ENCODE data around the gene TTLL1.

Gene TTLL1

GRCh38 chr22:43085658-43086606 lies 3.3 kb downstream of the TTLL1 start:
- Histone ChIP-seq H3K27me3 (ENCODE audit: control insufficient read depth, insufficient read depth, low read length) (no peaks in the 10 kb centered on the region), H3K4me1 (ENCODE audit: control insufficient read depth, insufficient read depth, low read length) (no peaks in the 10 kb centered on the region), H3K9me3 (ENCODE audit: control insufficient read depth, insufficient read depth, low read length) (no peaks in the 10 kb centered on the region), H3K9ac (ENCODE audit: low read depth, low read length) (no peak overlapping the region), H3K36me3 (ENCODE audit: control insufficient read depth, insufficient read depth, low read length) (no peaks in the 10 kb centered on the region), H3K4me3 (ENCODE audit: low read depth, low read length) (no peak overlapping the region)

- H3K4me1 ChIP-seq (ENCODE audit: control insufficient read depth, insufficient read depth, low read length) = no peaks in the 10 kb centered on the region
- no peaks in the 10 kb centered on the region for H3K9me3 ChIP-seq (ENCODE audit: control insufficient read depth, insufficient read depth, low read length)
- H3K36me3 ChIP-seq (ENCODE audit: control insufficient read depth, insufficient read depth, low read length) = no peaks in the 10 kb centered on the region
- H3K9ac ChIP-seq (ENCODE audit: low read depth, low read length) = no peak overlapping the region
- H3K4me3 ChIP-seq (ENCODE audit: low read depth, low read length) = no peak overlapping the region
- no peaks in the 10 kb centered on the region for H3K27me3 ChIP-seq (ENCODE audit: control insufficient read depth, insufficient read depth, low read length)
Observed at GRCh38 chr22:43081968-43082367, 7.2 kb downstream of the TTLL1 start.

GRCh38 chr22:43080616-43081015 lies 8.6 kb downstream of the TTLL1 start:
- H3K4me3 ChIP-seq (ENCODE audit: low read depth, low read length) = no peak overlapping the region
- H3K27me3 ChIP-seq (ENCODE audit: control insufficient read depth, insufficient read depth, low read length) = no peaks in the 10 kb centered on the region
- no peaks in the 10 kb centered on the region for H3K36me3 ChIP-seq (ENCODE audit: control insufficient read depth, insufficient read depth, low read length)
- H3K9ac ChIP-seq (ENCODE audit: low read depth, low read length) = no peak overlapping the region
- H3K4me1 ChIP-seq (ENCODE audit: control insufficient read depth, insufficient read depth, low read length) = no peaks in the 10 kb centered on the region
- H3K9me3 ChIP-seq (ENCODE audit: control insufficient read depth, insufficient read depth, low read length) = no peaks in the 10 kb centered on the region

- H3K27me3 ChIP-seq (ENCODE audit: control insufficient read depth, insufficient read depth, low read length) = no peaks in the 10 kb centered on the region
- H3K9me3 ChIP-seq (ENCODE audit: control insufficient read depth, insufficient read depth, low read length) = no peaks in the 10 kb centered on the region
Observed at GRCh38 chr22:43079742-43080141, 9.4 kb downstream of the TTLL1 start.

GRCh38 chr22:43078522-43078921 lies 10.7 kb downstream of the TTLL1 start:
- Histone ChIP-seq H3K9me3 (ENCODE audit: control insufficient read depth, insufficient read depth, low read length) (no peaks in the 10 kb centered on the region), H3K27me3 (ENCODE audit: control insufficient read depth, insufficient read depth, low read length) (no peaks in the 10 kb centered on the region), H3K9ac (ENCODE audit: low read depth, low read length) (no peak overlapping the region), H3K4me1 (ENCODE audit: control insufficient read depth, insufficient read depth, low read length) (no peaks in the 10 kb centered on the region), H3K4me3 (ENCODE audit: low read depth, low read length) (no peak overlapping the region), H3K36me3 (ENCODE audit: control insufficient read depth, insufficient read depth, low read length) (no peaks in the 10 kb centered on the region)

More at GRCh38 chr22:43079742-43080141, 9.4 kb downstream of the TTLL1 start:
- Histone ChIP-seq H3K4me1 (ENCODE audit: control insufficient read depth, insufficient read depth, low read length) (no peaks in the 10 kb centered on the region), H3K4me3 (ENCODE audit: low read depth, low read length) (no peak overlapping the region), H3K9ac (ENCODE audit: low read depth, low read length) (no peak overlapping the region), H3K36me3 (ENCODE audit: control insufficient read depth, insufficient read depth, low read length) (no peaks in the 10 kb centered on the region)

- H3K36me3 ChIP-seq (ENCODE audit: control insufficient read depth, insufficient read depth, low read length) = no peaks in the 10 kb centered on the region
- H3K9me3 ChIP-seq (ENCODE audit: control insufficient read depth, insufficient read depth, low read length) = no peaks in the 10 kb centered on the region
- H3K4me1 ChIP-seq (ENCODE audit: control insufficient read depth, insufficient read depth, low read length) = no peaks in the 10 kb centered on the region
- H3K9ac ChIP-seq (ENCODE audit: low read depth, low read length) = no peak overlapping the region
- H3K4me3 ChIP-seq (ENCODE audit: low read depth, low read length) = no peak overlapping the region
- H3K27me3 ChIP-seq (ENCODE audit: control insufficient read depth, insufficient read depth, low read length) = no peaks in the 10 kb centered on the region
Observed at GRCh38 chr22:43077121-43077877, 11.9 kb downstream of the TTLL1 start.

- no peaks in the 10 kb centered on the region for H3K9me3 ChIP-seq (ENCODE audit: control insufficient read depth, insufficient read depth, low read length)
- H3K9ac ChIP-seq (ENCODE audit: low read depth, low read length) = no peak overlapping the region
- H3K4me3 ChIP-seq (ENCODE audit: low read depth, low read length) = no peak overlapping the region
- H3K27me3 ChIP-seq (ENCODE audit: control insufficient read depth, insufficient read depth, low read length) = no peaks in the 10 kb centered on the region
- no peaks in the 10 kb centered on the region for H3K36me3 ChIP-seq (ENCODE audit: control insufficient read depth, insufficient read depth, low read length)
- no peaks in the 10 kb centered on the region for H3K4me1 ChIP-seq (ENCODE audit: control insufficient read depth, insufficient read depth, low read length)
Observed at GRCh38 chr22:43066844-43067385, 22.3 kb downstream of the TTLL1 start.

GRCh38 chr22:43066134-43066533 lies 23.1 kb downstream of the TTLL1 start:
- H3K4me3 ChIP-seq (ENCODE audit: low read depth, low read length) = no peak overlapping the region
- H3K27me3 ChIP-seq (ENCODE audit: control insufficient read depth, insufficient read depth, low read length) = no peaks in the 10 kb centered on the region
- no peaks in the 10 kb centered on the region for H3K9me3 ChIP-seq (ENCODE audit: control insufficient read depth, insufficient read depth, low read length)
- H3K4me1 ChIP-seq (ENCODE audit: control insufficient read depth, insufficient read depth, low read length) = no peaks in the 10 kb centered on the region
- H3K9ac ChIP-seq (ENCODE audit: low read depth, low read length) = no peak overlapping the region
- H3K36me3 ChIP-seq (ENCODE audit: control insufficient read depth, insufficient read depth, low read length) = no peaks in the 10 kb centered on the region

GRCh38 chr22:43060183-43060582 lies 29.0 kb downstream of the TTLL1 start:
- H3K9me3 ChIP-seq (ENCODE audit: control insufficient read depth, insufficient read depth, low read length) = no peaks in the 10 kb centered on the region
- H3K27me3 ChIP-seq (ENCODE audit: control insufficient read depth, insufficient read depth, low read length) = no peaks in the 10 kb centered on the region
- H3K4me3 ChIP-seq (ENCODE audit: low read depth, low read length) = no peak overlapping the region
- no peak overlapping the region for H3K9ac ChIP-seq (ENCODE audit: low read depth, low read length)
- H3K36me3 ChIP-seq (ENCODE audit: control insufficient read depth, insufficient read depth, low read length) = no peaks in the 10 kb centered on the region
- H3K4me1 ChIP-seq (ENCODE audit: control insufficient read depth, insufficient read depth, low read length) = no peaks in the 10 kb centered on the region

GRCh38 chr22:43057641-43058040 lies 31.6 kb downstream of the TTLL1 start:
- no peaks in the 10 kb centered on the region for H3K9me3 ChIP-seq (ENCODE audit: control insufficient read depth, insufficient read depth, low read length)
- no peaks in the 10 kb centered on the region for H3K36me3 ChIP-seq (ENCODE audit: control insufficient read depth, insufficient read depth, low read length)
- H3K4me3 ChIP-seq (ENCODE audit: low read depth, low read length) = no peak overlapping the region
- H3K9ac ChIP-seq (ENCODE audit: low read depth, low read length) = no peak overlapping the region
- H3K27me3 ChIP-seq (ENCODE audit: control insufficient read depth, insufficient read depth, low read length) = no peaks in the 10 kb centered on the region
- no peaks in the 10 kb centered on the region for H3K4me1 ChIP-seq (ENCODE audit: control insufficient read depth, insufficient read depth, low read length)

- Histone ChIP-seq H3K9me3 (ENCODE audit: control insufficient read depth, insufficient read depth, low read length) (no peaks in the 10 kb centered on the region), H3K4me1 (ENCODE audit: control insufficient read depth, insufficient read depth, low read length) (no peaks in the 10 kb centered on the region), H3K27me3 (ENCODE audit: control insufficient read depth, insufficient read depth, low read length) (no peaks in the 10 kb centered on the region), H3K9ac (ENCODE audit: low read depth, low read length) (no peak overlapping the region), H3K36me3 (ENCODE audit: control insufficient read depth, insufficient read depth, low read length) (no peaks in the 10 kb centered on the region), H3K4me3 (ENCODE audit: low read depth, low read length) (no peak overlapping the region)
Observed at GRCh38 chr22:43053176-43053575, 36.0 kb downstream of the TTLL1 start.

All from iPS-15b (cell line).